ENCODE data around the gene PBX4.

- no peak for TF ChIP-seq CTCF (conservative IDR thresholded peaks at IDR 0.05; ENCODE audit: low read depth in 2 of 2)
- TF ChIP-seq EZH2 (IDR thresholded peaks at IDR 0.05; ENCODE audit: low read depth, unreplicated experiment) = no peak
- no peak for TF ChIP-seq POLR2AphosphoS5 (IDR thresholded peaks at IDR 0.05; ENCODE audit: low read depth)
- no peak for TF ChIP-seq EZH2phosphoT487 (IDR thresholded peaks at IDR 0.05; ENCODE audit: unreplicated experiment)
- no peak for TF ChIP-seq REST (IDR thresholded peaks at IDR 0.05; ENCODE audit: unreplicated experiment)
- TF ChIP-seq NANOG (IDR thresholded peaks at IDR 0.05; ENCODE audit: borderline replicate concordance) = no peak
- no peak for TF ChIP-seq ZNF331 (CRISPR knock-in tag; IDR thresholded peaks at IDR 0.05; ENCODE audit: low read depth)
- no peak for TF ChIP-seq STAT1 (IDR thresholded peaks at IDR 0.05; ENCODE audit: unreplicated experiment)
- no peak for TF ChIP-seq ETS1 (IDR thresholded peaks at IDR 0.05)
- no peak for TF ChIP-seq ZNF462 (CRISPR knock-in tag; IDR thresholded peaks at IDR 0.05)
- no peak for TF ChIP-seq CREB1 (CRISPR knock-in tag; IDR thresholded peaks at IDR 0.05; ENCODE audit: low read depth)
- TF ChIP-seq JUNB (IDR thresholded peaks at IDR 0.05; ENCODE audit: unreplicated experiment) = no peak
- TF ChIP-seq ZNF114 (CRISPR knock-in tag; IDR thresholded peaks at IDR 0.05) = no peak
Measured at GRCh38 chr19:19520989-19521388, 97.5 kb downstream of the PBX4 start.

Data from GM23338 (cell line).